ENCODE data around the gene EIF4E2. TPM values are rescaled to one million over a fixed set of nuclear protein-coding genes. Genes with fewer than 3 reads are reported as not detected.
A peak's percentile ranks its signal among the peaks of the same experiment; 100 is the strongest.

EIF4E2 gene
- total and polyA plus RNA-seq, 8 donors = 2.3 to 79.3 (median 41.0) TPM

DNA sequence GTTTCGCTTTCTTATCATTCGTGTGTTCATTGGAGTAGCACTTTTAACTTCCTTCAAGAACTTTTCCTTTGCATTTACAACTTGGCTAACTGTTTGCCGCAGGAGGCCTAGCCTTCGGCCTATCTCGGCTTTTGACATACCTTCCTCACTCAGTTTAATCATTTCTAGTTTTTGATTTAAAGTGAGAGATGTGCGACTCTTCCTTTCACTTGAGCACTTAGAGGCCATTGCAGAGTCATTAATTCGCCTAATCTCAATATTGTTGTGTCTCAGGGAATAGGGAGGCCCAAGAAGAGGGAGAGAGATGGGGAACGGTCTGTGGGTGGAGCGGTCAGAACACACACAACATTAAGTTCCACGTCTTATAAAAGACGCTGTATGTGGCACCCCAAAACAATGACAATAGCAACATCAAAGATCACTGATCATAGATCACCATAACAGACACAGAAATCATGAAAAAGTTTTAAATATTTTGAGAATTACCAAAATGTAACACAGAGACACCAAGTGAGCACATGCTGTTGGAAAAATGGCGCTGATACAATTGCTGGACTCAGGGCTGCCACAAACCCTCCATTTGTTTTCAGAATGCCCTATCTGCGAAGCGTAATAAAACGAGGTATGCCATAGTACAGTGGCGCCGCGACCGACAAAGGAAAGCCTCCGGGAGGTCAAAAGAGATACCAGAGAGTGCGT lies 685 bp upstream of the EIF4E2 start:
- TF ChIP-seq, protein P1, sequence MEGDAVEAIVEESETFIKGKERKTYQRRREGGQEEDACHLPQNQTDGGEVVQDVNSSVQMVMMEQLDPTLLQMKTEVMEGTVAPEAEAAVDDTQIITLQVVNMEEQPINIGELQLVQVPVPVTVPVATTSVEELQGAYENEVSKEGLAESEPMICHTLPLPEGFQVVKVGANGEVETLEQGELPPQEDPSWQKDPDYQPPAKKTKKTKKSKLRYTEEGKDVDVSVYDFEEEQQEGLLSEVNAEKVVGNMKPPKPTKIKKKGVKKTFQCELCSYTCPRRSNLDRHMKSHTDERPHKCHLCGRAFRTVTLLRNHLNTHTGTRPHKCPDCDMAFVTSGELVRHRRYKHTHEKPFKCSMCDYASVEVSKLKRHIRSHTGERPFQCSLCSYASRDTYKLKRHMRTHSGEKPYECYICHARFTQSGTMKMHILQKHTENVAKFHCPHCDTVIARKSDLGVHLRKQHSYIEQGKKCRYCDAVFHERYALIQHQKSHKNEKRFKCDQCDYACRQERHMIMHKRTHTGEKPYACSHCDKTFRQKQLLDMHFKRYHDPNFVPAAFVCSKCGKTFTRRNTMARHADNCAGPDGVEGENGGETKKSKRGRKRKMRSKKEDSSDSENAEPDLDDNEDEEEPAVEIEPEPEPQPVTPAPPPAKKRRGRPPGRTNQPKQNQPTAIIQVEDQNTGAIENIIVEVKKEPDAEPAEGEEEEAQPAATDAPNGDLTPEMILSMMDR (IDR thresholded peaks at IDR 0.05) = no peak
- Histone ChIP-seq H3K36me3 (peaks cover 0 to 33% (median 17%) of the 10 kb centered on the region in 4 donors), H3K27me3 (no peaks in the 10 kb centered on the region), H3K27ac (peak overlapping the region; percentile 98 to 99 (median 98)), H3K9me3 (peaks cover 0 to 4% (median 0%) of the 10 kb centered on the region in 4 donors), H3K4me3 (peak overlapping the region; percentile 80 to 93 (median 88)), H3K4me1 (peaks cover 19 to 64% (median 40%) of the 10 kb centered on the region in 4 donors)
- 13 to 28% (median 21%) methylated on average over 15 to 21 of the region's 21 CpGs for WGBS, 5 donors
- intact Hi-C loops (cut with DNase I; ENCODE audit: low total_unique reads) = no loop called here
- DNase-seq = no peak

DNA sequence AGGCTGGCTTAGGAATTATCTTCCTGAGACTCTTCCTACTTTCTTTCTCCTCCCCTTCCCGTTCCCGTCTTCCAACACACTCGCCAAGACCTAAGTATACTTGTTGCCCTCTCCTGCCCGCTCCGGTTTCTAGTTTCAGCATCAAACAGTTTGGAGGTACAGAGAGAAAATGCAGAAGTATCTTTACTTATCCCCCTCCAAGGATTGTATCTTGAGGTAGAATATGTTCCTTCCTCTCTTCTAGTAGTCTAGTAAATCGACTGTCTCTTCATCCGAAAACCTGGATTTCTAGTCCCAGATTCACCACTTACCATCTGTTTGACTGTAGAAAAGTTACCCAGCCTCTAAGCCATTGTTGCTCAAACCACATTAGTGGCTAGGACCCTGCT lies 755 bp downstream of the EIF4E2 start:
- peaks cover 0 to 4% (median 0%) of the 10 kb centered on the region in 4 donors for H3K9me3 ChIP-seq
- TF ChIP-seq EP300 (IDR thresholded peaks at IDR 0.05) (no peak), POLR2AphosphoS5 (IDR thresholded peaks at IDR 0.05) (no peak), POLR2A (IDR thresholded peaks at IDR 0.05) (no peak)
- TF ChIP-seq, protein P1 (IDR thresholded peaks at IDR 0.05) = no peak
- H3K27ac ChIP-seq = peak overlapping the region; percentile 98 to 99 (median 98)
- H3K4me1 ChIP-seq = peaks cover 19 to 71% (median 43%) of the 10 kb centered on the region in 4 donors
- H3K36me3 ChIP-seq = peaks cover 0 to 37% (median 24%) of the 10 kb centered on the region in 4 donors
- no peaks in the 10 kb centered on the region for H3K27me3 ChIP-seq
- no peak for DNase-seq
- H3K4me3 ChIP-seq = peak overlapping the region; percentile 80 to 93 (median 88)
- WGBS, 5 donors = 5 to 11% (median 8%) methylated on average over 7 of the region's 7 CpGs
- intact Hi-C loops (cut with DNase I; ENCODE audit: low total_unique reads) = no loop called here

DNA sequence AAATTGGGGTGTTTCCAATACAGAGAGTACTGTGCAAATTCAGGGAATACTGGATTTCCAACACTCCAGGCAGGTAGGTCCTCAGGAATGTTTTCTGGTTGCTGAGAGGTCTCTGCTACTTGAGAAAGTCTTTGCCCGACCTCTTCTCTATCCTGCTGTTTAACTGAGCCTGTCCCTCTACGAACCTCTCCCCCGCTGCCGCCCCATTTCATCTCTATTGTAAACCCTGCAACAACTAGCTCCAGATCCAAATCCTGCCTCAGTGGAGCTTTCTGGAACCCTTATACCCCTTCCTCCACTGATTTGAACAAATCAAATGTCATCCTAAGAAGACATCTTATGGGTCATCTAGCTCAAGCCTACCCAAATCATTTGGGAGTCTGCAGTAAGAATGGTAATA lies 1.3 kb downstream of the EIF4E2 start:
- intact Hi-C loops (cut with DNase I; ENCODE audit: low total_unique reads) = no loop called here
- no peaks in the 10 kb centered on the region for H3K27me3 ChIP-seq
- peak overlapping the region in 3 of 5 donors; percentile 98 for H3K27ac ChIP-seq
- DNase-seq = no peak
- peak overlapping the region; percentile 80 to 93 (median 88) for H3K4me3 ChIP-seq
- peaks cover 0 to 4% (median 0%) of the 10 kb centered on the region in 4 donors for H3K9me3 ChIP-seq
- H3K4me1 ChIP-seq = peaks cover 19 to 72% (median 43%) of the 10 kb centered on the region in 4 donors
- peaks cover 5 to 38% (median 27%) of the 10 kb centered on the region in 4 donors for H3K36me3 ChIP-seq
- TF ChIP-seq, protein P1 (IDR thresholded peaks at IDR 0.05) = no peak
- no peak for TF ChIP-seq POLR2AphosphoS5 (IDR thresholded peaks at IDR 0.05)
- no peak for TF ChIP-seq POLR2A (IDR thresholded peaks at IDR 0.05)
- TF ChIP-seq EP300 (IDR thresholded peaks at IDR 0.05) = no peak
- 87 to 93% (median 92%) methylated on average over 4 of the region's 4 CpGs for WGBS, 5 donors

DNA sequence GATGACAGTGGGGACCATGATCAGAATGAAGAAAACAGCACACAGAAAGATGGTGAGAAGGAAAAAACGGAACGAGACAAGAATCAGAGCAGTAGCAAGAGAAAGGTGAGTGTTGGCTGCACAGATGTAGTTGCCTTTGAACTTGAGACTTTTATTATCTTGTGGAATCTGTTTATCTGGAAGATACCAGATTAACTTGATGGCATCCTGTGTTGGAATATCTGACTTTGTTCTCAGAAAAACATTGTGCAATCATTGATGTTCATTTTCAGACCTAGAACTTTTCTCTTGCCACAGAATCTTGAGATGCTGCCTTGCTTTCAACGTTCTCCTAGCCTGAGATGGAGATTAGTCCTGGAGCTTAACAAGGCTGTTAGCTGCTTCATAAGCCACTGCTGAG lies 5.9 kb downstream of the EIF4E2 start:
- Histone ChIP-seq H3K9me3 (no peaks in the 10 kb centered on the region), H3K36me3 (peaks cover 31 to 75% (median 63%) of the 10 kb centered on the region in 4 donors), H3K27ac (no peak overlapping the region), H3K27me3 (no peaks in the 10 kb centered on the region), H3K4me3 (no peak overlapping the region), H3K4me1 (peaks cover 10 to 48% (median 29%) of the 10 kb centered on the region in 4 donors)
- intact Hi-C loops (cut with DNase I; ENCODE audit: low total_unique reads) = no loop called here
- WGBS, 5 donors = 69 to 79% (median 76%) methylated on average over 3 of the region's 3 CpGs
- no peak for DNase-seq
- TF ChIP-seq POLR2A (IDR thresholded peaks at IDR 0.05) = no peak

Measured in stomach (tissue), 9 donors.